Muscle layer of duodenum (tissue), 2 donors: Measurements from ENCODE around the gene ABCB9.

Experiments
- H3K27ac ChIP-seq: one replicate; pipeline ENCODE4 v1.7.0; 2013; ENCODE audit warnings: mild to moderate bottlenecking, low read length
- H3K27me3 ChIP-seq: one replicate; pipeline ENCODE4 v1.7.0; 2013; ENCODE audit warnings: low read depth, mild to moderate bottlenecking, control low read depth, low read length
- H3K36me3 ChIP-seq, 2 donors: one replicate each; pipeline ENCODE4 v1.7.0; 2013; ENCODE audit warnings: low read length in 2 of 2, control low read depth in 1 of 2, mild to moderate bottlenecking in 1 of 2; ENCODE audit not compliant: insufficient read depth in 2 of 2, control insufficient read depth in 1 of 2
- H3K4me1 ChIP-seq, 2 donors: one replicate each; pipeline ENCODE4 v1.7.0; 2013; ENCODE audit warnings: low read length in 2 of 2, mild to moderate bottlenecking in 2 of 2, control low read depth in 1 of 2, moderate library complexity in 1 of 2; ENCODE audit not compliant: insufficient read depth in 2 of 2, control insufficient read depth in 1 of 2
- H3K4me3 ChIP-seq, 2 donors: one replicate each; pipeline ENCODE4 v1.7.0; 2013; ENCODE audit warnings: low read length in 2 of 2, low read depth in 1 of 2, mild to moderate bottlenecking in 1 of 2
- H3K9me3 ChIP-seq, 2 donors: one replicate each; pipeline ENCODE4 v1.7.0; 2013; ENCODE audit warnings: low read length in 2 of 2, control low read depth in 1 of 2, mild to moderate bottlenecking in 1 of 2; ENCODE audit not compliant: control insufficient read depth in 1 of 2
- donor health status: healthy.

ABCB9 gene

DNA sequence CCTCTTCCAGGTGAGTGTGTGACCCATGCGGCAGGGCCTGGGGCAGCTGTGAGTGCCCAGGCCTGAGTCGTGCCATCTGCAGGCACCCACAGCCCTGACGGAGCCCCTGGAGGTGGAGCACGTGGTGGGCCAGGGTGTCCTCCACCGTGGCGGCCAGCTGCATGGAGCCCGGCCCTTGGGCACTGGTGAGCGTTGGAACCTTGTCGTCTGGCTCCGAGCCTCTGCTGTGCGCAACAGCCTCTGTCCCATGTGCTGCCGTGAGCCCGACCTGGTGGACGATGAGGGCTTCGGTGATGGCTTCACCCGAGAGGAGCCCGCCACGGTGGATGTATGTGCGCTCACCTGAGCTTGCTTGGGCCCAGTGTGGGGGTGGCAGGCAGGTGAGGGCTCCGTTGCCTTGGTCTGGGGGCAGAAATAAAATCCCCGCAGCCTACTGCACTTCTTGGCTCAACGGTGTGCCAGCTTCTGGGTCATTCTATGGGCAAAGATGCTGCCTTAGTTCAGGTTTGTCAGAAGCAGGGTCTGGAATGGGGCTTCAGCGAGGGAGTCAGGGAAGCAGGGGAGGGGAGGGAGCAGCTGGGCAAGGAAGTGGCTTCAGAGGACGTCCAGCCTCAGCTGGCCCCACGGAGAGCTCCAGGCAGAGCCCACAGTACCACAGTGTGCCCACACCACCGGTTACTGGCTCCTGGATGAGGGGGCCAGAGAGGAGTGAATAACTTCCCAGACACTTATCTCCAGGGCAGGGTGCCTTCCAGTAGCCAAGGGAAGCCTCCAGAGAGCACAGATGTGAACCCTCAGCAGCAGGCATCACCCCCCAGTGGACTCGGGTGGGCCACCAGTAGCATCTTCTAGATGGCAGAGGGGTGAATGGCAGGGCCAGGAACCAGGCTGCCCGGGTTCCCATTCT lies 13.0 kb upstream of the ABCB9 start:
- Histone ChIP-seq H3K4me1 (peaks cover 24 to 77% of the 10 kb centered on the region in 2 donors), H3K36me3 (peaks cover 0 to 14% of the 10 kb centered on the region in 2 donors), H3K27me3 (no peaks in the 10 kb centered on the region), H3K4me3 (peak overlapping the region; percentile 80 to 95), H3K9me3 (no peaks in the 10 kb centered on the region), H3K27ac (peak overlapping the region; percentile 8)

DNA sequence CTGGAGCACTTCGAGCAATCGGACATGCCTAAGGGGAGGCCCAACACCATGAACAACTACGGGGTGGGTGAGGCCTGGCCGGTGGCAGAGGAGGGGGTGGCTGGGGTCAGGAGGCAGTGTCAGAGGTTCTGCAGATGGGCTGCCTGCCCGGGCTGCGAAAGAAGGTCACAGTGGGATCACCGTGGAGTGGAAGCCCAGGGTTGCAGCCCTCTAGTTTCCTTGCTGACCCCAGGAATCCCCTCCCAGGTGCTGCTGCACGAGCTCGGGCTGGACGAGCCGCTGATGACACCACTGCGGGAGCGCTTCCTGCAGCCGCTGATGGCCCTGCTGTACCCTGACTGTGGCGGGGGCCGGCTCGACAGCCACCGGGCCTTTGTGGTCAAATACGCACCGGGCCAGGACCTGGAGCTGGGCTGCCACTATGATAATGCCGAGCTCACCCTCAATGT lies 12.3 kb upstream of the ABCB9 start:
- Histone ChIP-seq H3K4me1 (peaks cover 24 to 74% of the 10 kb centered on the region in 2 donors), H3K27me3 (no peaks in the 10 kb centered on the region), H3K4me3 (no peak overlapping the region), H3K36me3 (peaks cover 0 to 14% of the 10 kb centered on the region in 2 donors), H3K9me3 (no peaks in the 10 kb centered on the region), H3K27ac (no peak overlapping the region)

- Histone ChIP-seq H3K4me3 (no peak overlapping the region), H3K36me3 (peaks cover 0 to 14% of the 10 kb centered on the region in 2 donors), H3K27ac (no peak overlapping the region), H3K4me1 (peaks cover 18 to 67% of the 10 kb centered on the region in 2 donors), H3K9me3 (no peaks in the 10 kb centered on the region), H3K27me3 (no peaks in the 10 kb centered on the region)
Measured at GRCh38 chr12:122977655-122978392, 11.6 kb upstream of the ABCB9 start.

- H3K9me3 ChIP-seq: no peaks in the 10 kb centered on the region
- H3K4me3 ChIP-seq: no peak overlapping the region
- no peak overlapping the region for H3K27ac ChIP-seq
- H3K36me3 ChIP-seq: peaks cover 0 to 14% of the 10 kb centered on the region in 2 donors
- peaks cover 17 to 60% of the 10 kb centered on the region in 2 donors for H3K4me1 ChIP-seq
- no peaks in the 10 kb centered on the region for H3K27me3 ChIP-seq
Measured at GRCh38 chr12:122977153-122977552, 10.9 kb upstream of the ABCB9 start.

DNA sequence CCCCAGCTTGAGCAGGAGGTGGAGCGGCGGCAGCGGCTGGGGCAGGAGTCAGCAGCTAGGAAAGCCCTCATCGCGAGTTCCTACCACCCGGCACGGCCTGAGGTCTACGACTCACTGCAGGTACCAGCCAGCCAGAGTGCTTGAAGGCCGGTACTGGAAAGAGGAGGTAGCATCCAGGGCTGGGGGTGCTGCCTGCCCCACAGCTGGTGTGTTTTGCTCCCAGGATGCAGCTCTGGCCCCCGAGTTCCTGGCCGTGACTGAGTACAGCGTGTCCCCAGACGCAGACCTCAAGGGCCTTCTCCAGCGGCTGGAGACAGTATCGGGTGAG lies 10.3 kb upstream of the ABCB9 start:
- H3K27ac ChIP-seq: no peak overlapping the region
- peaks cover 0 to 14% of the 10 kb centered on the region in 2 donors for H3K36me3 ChIP-seq
- peak overlapping the region in 1 of 2 donors; percentile 100 for H3K4me3 ChIP-seq
- H3K27me3 ChIP-seq: no peaks in the 10 kb centered on the region
- H3K4me1 ChIP-seq: peaks cover 11 to 55% of the 10 kb centered on the region in 2 donors
- H3K9me3 ChIP-seq: no peaks in the 10 kb centered on the region

- Histone ChIP-seq H3K36me3 (peaks cover 0 to 14% of the 10 kb centered on the region in 2 donors), H3K4me3 (peak overlapping the region; percentile 98 to 100), H3K27ac (peak overlapping the region; percentile 72), H3K9me3 (no peaks in the 10 kb centered on the region), H3K27me3 (no peaks in the 10 kb centered on the region), H3K4me1 (peaks cover 9 to 49% of the 10 kb centered on the region in 2 donors)
Measured at GRCh38 chr12:122975790-122976647, 9.8 kb upstream of the ABCB9 start.

DNA sequence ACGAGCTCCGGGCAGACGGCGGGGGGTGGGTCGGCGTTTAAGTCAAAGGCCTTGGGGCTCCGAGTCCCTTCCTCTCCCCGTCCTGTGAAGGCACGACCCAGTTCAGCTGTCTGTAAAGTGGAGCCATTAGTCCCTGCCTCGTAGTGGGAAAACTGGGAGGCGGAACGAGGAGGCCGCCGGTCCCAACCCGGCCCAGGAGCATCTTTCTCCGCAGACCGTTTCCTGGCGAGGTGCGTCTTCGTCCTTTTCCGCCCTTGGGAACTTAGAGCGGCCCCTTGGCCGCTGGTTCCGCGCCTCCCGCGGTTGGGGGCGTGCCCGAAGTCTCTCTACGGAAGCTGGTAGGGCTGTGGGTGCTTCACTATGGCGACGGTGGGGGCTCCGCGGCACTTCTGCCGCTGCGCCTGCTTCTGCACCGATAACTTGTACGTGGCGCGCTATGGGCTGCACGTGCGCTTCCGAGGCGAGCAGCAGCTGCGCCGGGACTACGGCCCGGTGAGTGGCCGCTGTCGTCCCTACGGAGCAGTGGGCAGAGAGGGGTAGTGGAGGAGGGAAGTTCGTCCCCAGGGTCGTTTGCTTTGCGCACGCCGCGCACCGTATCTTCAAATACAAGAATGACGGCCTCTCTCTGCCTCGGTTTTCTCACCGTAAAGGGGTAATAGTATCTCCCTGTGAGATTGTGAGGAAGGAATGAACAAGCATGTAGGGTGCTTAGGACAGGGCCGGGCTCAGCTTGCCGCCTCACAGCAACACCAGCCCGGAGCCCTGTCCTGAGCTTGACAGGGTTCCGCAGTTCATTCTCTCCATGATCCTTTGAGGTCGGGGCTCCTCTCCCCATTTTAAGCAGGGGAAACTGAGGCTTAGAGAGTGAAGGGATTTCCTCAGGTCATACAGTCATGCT lies 8.9 kb upstream of the ABCB9 start, which contains the start of gene OGFOD2:
OGFOD2 (plus strand) TSS at position 353 of the 898 bp plus-strand sequence; CDS start at position 361, 8 bp downstream.
- H3K4me3 ChIP-seq: peak within 1 kb of the TSS; percentile 98 to 100
- H3K9me3 ChIP-seq: no peaks in the 10 kb centered on the region
- no peaks in the 10 kb centered on the region for H3K27me3 ChIP-seq
- H3K36me3 ChIP-seq: peaks cover 0 to 14% of the 10 kb centered on the region in 2 donors
- H3K27ac ChIP-seq: peak within 1 kb of the TSS; percentile 94
- peaks cover 9 to 49% of the 10 kb centered on the region in 2 donors for H3K4me1 ChIP-seq

DNA sequence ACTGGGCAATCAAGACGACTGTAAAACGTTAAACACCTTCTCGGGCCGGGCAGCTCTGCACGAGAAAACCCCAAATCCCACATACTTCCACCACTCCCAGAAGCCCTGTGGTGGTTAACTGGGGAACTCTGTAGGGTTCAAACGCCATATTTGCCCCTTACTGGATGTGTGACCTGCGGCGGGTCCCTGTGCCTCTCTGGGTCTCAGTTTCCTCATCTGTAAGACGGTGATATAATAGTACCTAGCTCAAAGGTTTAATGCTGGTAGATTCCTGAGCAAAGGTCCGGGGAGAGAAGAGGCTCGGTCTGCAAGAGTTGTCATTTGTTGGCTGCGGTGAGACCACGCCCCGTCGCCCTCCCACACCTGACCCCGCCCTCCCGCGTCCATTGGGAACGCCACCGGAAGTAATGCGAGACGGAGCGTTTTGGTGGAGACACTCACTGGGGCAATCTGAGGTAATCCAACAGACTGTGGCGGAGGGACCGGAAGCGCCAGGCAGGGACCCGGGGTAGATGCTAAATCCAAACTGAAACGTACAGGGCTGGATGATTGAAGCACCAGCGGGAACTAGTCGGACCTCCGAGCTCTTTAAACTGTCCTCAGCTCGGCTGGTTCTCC lies 8.1 kb upstream of the ABCB9 start:
- Histone ChIP-seq H3K4me1 (peaks cover 9 to 44% of the 10 kb centered on the region in 2 donors), H3K4me3 (peak overlapping the region; percentile 98 to 100), H3K9me3 (no peaks in the 10 kb centered on the region), H3K27ac (peak overlapping the region; percentile 94), H3K36me3 (peaks cover 0 to 14% of the 10 kb centered on the region in 2 donors), H3K27me3 (no peaks in the 10 kb centered on the region)

GRCh38 chr12:122969676-122970075 lies 3.4 kb upstream of the ABCB9 start:
- H3K4me1 ChIP-seq: peaks cover 0 to 21% of the 10 kb centered on the region in 2 donors
- peaks cover 0 to under 1% of the 10 kb centered on the region in 2 donors for H3K36me3 ChIP-seq
- no peaks in the 10 kb centered on the region for H3K27me3 ChIP-seq
- H3K9me3 ChIP-seq: no peaks in the 10 kb centered on the region
- no peak overlapping the region for H3K4me3 ChIP-seq
- no peak overlapping the region for H3K27ac ChIP-seq

- no peak overlapping the region for H3K4me3 ChIP-seq
- H3K4me1 ChIP-seq: peaks cover 0 to 31% of the 10 kb centered on the region in 2 donors
- no peaks in the 10 kb centered on the region for H3K36me3 ChIP-seq
- H3K27ac ChIP-seq: no peak overlapping the region
- H3K27me3 ChIP-seq: no peaks in the 10 kb centered on the region
- no peaks in the 10 kb centered on the region for H3K9me3 ChIP-seq
Measured at GRCh38 chr12:122968104-122968503, 1.8 kb upstream of the ABCB9 start.
